ENCODE results near the gene LHFPL2.

LHFPL2 gene

GRCh38 chr5:78634634-78635033 is 13.9 kb downstream of the LHFPL2 start:
- Histone ChIP-seq H3K9me3 (ENCODE audit: control insufficient read depth, insufficient read depth, low read length) (no peaks in the 10 kb centered on the region), H3K4me3 (ENCODE audit: low read length) (no peak overlapping the region), H4K20me1 (ENCODE audit: control insufficient read depth, insufficient read depth, low read depth, low read length) (no peaks in the 10 kb centered on the region), H3K4me2 (ENCODE audit: low read length) (no peak overlapping the region), H3K36me3 (ENCODE audit: control insufficient read depth, low read length) (no peaks in the 10 kb centered on the region), H3F3A (ENCODE audit: control insufficient read depth, insufficient read depth) (no peaks in the 10 kb centered on the region), H3K79me2 (ENCODE audit: control insufficient read depth, low read length) (no peaks in the 10 kb centered on the region), H3K27me3 (ENCODE audit: control insufficient read depth, low read length) (no peaks in the 10 kb centered on the region), H3K9me2 (replicated peaks; ENCODE audit: control insufficient read depth, low read length) (no peaks in the 10 kb centered on the region), H3K27ac (ENCODE audit: low read depth, low read length) (no peak overlapping the region), H3K4me1 (ENCODE audit: control insufficient read depth, low read length) (no peaks in the 10 kb centered on the region)
- TF ChIP-seq EZH2phosphoT487 (IDR thresholded peaks at IDR 0.05; ENCODE audit: borderline replicate concordance, low read length) = no peak
- TF ChIP-seq, protein P1, sequence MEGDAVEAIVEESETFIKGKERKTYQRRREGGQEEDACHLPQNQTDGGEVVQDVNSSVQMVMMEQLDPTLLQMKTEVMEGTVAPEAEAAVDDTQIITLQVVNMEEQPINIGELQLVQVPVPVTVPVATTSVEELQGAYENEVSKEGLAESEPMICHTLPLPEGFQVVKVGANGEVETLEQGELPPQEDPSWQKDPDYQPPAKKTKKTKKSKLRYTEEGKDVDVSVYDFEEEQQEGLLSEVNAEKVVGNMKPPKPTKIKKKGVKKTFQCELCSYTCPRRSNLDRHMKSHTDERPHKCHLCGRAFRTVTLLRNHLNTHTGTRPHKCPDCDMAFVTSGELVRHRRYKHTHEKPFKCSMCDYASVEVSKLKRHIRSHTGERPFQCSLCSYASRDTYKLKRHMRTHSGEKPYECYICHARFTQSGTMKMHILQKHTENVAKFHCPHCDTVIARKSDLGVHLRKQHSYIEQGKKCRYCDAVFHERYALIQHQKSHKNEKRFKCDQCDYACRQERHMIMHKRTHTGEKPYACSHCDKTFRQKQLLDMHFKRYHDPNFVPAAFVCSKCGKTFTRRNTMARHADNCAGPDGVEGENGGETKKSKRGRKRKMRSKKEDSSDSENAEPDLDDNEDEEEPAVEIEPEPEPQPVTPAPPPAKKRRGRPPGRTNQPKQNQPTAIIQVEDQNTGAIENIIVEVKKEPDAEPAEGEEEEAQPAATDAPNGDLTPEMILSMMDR (IDR thresholded peaks at IDR 0.05; ENCODE audit: low read depth, low read length, poor library complexity, severe bottlenecking) = peak; percentile 15

GRCh38 chr5:78634229-78634628 is 14.3 kb downstream of the LHFPL2 start:
- Histone ChIP-seq H3K4me1 (ENCODE audit: control insufficient read depth, low read length) (no peaks in the 10 kb centered on the region), H3K9me2 (replicated peaks; ENCODE audit: control insufficient read depth, low read length) (no peaks in the 10 kb centered on the region), H3K27me3 (ENCODE audit: control insufficient read depth, low read length) (no peaks in the 10 kb centered on the region), H3K9me3 (ENCODE audit: control insufficient read depth, insufficient read depth, low read length) (no peaks in the 10 kb centered on the region), H3K4me3 (ENCODE audit: low read length) (no peak overlapping the region), H3K27ac (ENCODE audit: low read depth, low read length) (no peak overlapping the region), H3K79me2 (ENCODE audit: control insufficient read depth, low read length) (no peaks in the 10 kb centered on the region), H3F3A (ENCODE audit: control insufficient read depth, insufficient read depth) (no peaks in the 10 kb centered on the region), H3K4me2 (ENCODE audit: low read length) (no peak overlapping the region), H4K20me1 (ENCODE audit: control insufficient read depth, insufficient read depth, low read depth, low read length) (no peaks in the 10 kb centered on the region), H3K36me3 (ENCODE audit: control insufficient read depth, low read length) (no peaks in the 10 kb centered on the region)
- no peak for TF ChIP-seq EZH2phosphoT487 (IDR thresholded peaks at IDR 0.05; ENCODE audit: borderline replicate concordance, low read length)
- TF ChIP-seq, protein P1 (IDR thresholded peaks at IDR 0.05; ENCODE audit: low read depth, low read length, poor library complexity, severe bottlenecking) = no peak

GRCh38 chr5:78633700-78634099 is 14.9 kb downstream of the LHFPL2 start:
- Histone ChIP-seq H3K27me3 (ENCODE audit: control insufficient read depth, low read length) (no peaks in the 10 kb centered on the region), H4K20me1 (ENCODE audit: control insufficient read depth, insufficient read depth, low read depth, low read length) (no peaks in the 10 kb centered on the region), H3K9me3 (ENCODE audit: control insufficient read depth, insufficient read depth, low read length) (no peaks in the 10 kb centered on the region), H3K27ac (ENCODE audit: low read depth, low read length) (no peak overlapping the region), H3K4me3 (ENCODE audit: low read length) (no peak overlapping the region), H3K79me2 (ENCODE audit: control insufficient read depth, low read length) (no peaks in the 10 kb centered on the region), H3K36me3 (ENCODE audit: control insufficient read depth, low read length) (no peaks in the 10 kb centered on the region), H3K4me1 (ENCODE audit: control insufficient read depth, low read length) (no peaks in the 10 kb centered on the region), H3K4me2 (ENCODE audit: low read length) (no peak overlapping the region), H3F3A (ENCODE audit: control insufficient read depth, insufficient read depth) (no peaks in the 10 kb centered on the region), H3K9me2 (replicated peaks; ENCODE audit: control insufficient read depth, low read length) (no peaks in the 10 kb centered on the region)
- no peak for TF ChIP-seq EZH2phosphoT487 (IDR thresholded peaks at IDR 0.05; ENCODE audit: borderline replicate concordance, low read length)
- TF ChIP-seq, protein P1 (IDR thresholded peaks at IDR 0.05; ENCODE audit: low read depth, low read length, poor library complexity, severe bottlenecking) = no peak

DNA sequence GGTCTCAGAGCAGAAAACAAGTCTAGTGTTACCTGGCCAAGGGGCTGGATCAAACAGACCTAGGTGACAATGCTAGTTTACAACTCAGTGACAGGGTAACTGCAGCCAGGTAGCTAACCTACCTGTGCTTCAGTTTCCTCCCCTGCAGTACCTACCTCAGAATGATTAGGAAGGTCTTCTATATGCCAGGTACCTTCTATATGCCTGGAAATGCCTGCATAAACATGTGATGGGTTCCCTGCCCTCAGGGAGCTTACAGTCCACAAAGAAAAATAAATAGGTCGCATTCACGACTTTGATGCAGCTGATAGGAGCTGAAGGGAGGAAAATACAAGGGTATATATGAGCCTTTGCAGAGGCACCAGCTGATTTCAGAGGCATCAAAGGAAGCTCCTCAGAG is 16.1 kb downstream of the LHFPL2 start:
- Histone ChIP-seq H3K27me3 (ENCODE audit: control insufficient read depth, low read length) (no peaks in the 10 kb centered on the region), H3K4me1 (ENCODE audit: control insufficient read depth, low read length) (no peaks in the 10 kb centered on the region), H3K36me3 (ENCODE audit: control insufficient read depth, low read length) (no peaks in the 10 kb centered on the region), H3K4me2 (ENCODE audit: low read length) (no peak overlapping the region), H3K9me3 (ENCODE audit: control insufficient read depth, insufficient read depth, low read length) (no peaks in the 10 kb centered on the region), H4K20me1 (ENCODE audit: control insufficient read depth, insufficient read depth, low read depth, low read length) (no peaks in the 10 kb centered on the region), H3K79me2 (ENCODE audit: control insufficient read depth, low read length) (no peaks in the 10 kb centered on the region), H3K4me3 (ENCODE audit: low read length) (no peak overlapping the region), H3K9me2 (replicated peaks; ENCODE audit: control insufficient read depth, low read length) (no peaks in the 10 kb centered on the region), H3F3A (ENCODE audit: control insufficient read depth, insufficient read depth) (no peaks in the 10 kb centered on the region), H3K27ac (ENCODE audit: low read depth, low read length) (no peak overlapping the region)
- TF ChIP-seq, protein P1 (IDR thresholded peaks at IDR 0.05; ENCODE audit: low read depth, low read length, poor library complexity, severe bottlenecking) = no peak
- TF ChIP-seq EZH2phosphoT487 (IDR thresholded peaks at IDR 0.05; ENCODE audit: borderline replicate concordance, low read length) = no peak
